OCI-LY7 (cell line): ENCODE results near the gene DCP1B. TPM values are rescaled to one million over a fixed set of nuclear protein-coding genes. Genes with fewer than 3 reads are reported as not detected.

ENCODE experiments used
- BruUV-seq: library from RNA; stranded (reverse); fragments of 400-500 nt; replicated peaks from 2 replicates; lab custom pipeline; 2021; lab: Mats Ljungman, UMichigan
- CTCF ChIA-PET: fragments of 300-600 bp; sonication (Branson Sonifier 250); formaldehyde crosslinking; loops from one replicate; lab custom pipeline; 2022; ENCODE audit warnings: antibody characterized with exemption; ENCODE audit not compliant: unreplicated experiment; lab: Charles Lee
- POLR2A ChIA-PET: fragments of 300-600 bp; sonication (Branson Sonifier 250); formaldehyde crosslinking; loops from one replicate; lab custom pipeline; 2022; ENCODE audit warnings: antibody characterized with exemption; lab: Charles Lee
- DNase-seq: peaks from one replicate; pipeline ENCODE4 v3.0.0-alpha.2; 2015; ENCODE audit warnings: low spot score
- H2AFZ ChIP-seq: fragments of 200-600 bp; sonication (generic), shearing (Covaris generic); 2 replicates; pipeline ENCODE4 v1.6.1; 2014; ENCODE audit warnings: mild to moderate bottlenecking, antibody characterized with exemption, low read length, moderate library complexity
- H3K27ac ChIP-seq: fragments of 200-600 bp; sonication (generic); 2 replicates; pipeline ENCODE4 v1.5.1; 2014; ENCODE audit warnings: mixed run types, low read depth, mild to moderate bottlenecking, moderate library complexity, low read length, inconsistent platforms; ENCODE audit not compliant: poor library complexity, severe bottlenecking
- H3K36me3 ChIP-seq: fragments of 200-600 bp; sonication (generic); 2 replicates; pipeline ENCODE4 v1.6.1; 2014; ENCODE audit warnings: mild to moderate bottlenecking, antibody characterized with exemption, low read length, moderate library complexity, mixed read lengths; ENCODE audit not compliant: insufficient read depth
- H3K4me1 ChIP-seq: fragments of 200-600 bp; sonication (generic); 2 replicates; pipeline ENCODE4 v1.5.1; 2014; ENCODE audit warnings: mild to moderate bottlenecking, low read length; ENCODE audit not compliant: insufficient read depth, poor library complexity, severe bottlenecking
- H3K4me2 ChIP-seq: fragments of 200-600 bp; sonication (generic); 2 replicates; pipeline ENCODE4 v1.6.1; 2014; ENCODE audit warnings: mild to moderate bottlenecking, low read length
- H3K4me3 ChIP-seq: fragments of 200-600 bp; sonication (generic); 2 replicates; pipeline ENCODE4 v1.5.1; 2014; ENCODE audit warnings: mild to moderate bottlenecking, low read depth, low read length; ENCODE audit not compliant: poor library complexity, severe bottlenecking
- H3K79me2 ChIP-seq: fragments of 200-600 bp; sonication (generic); 2 replicates; pipeline ENCODE4 v1.6.1; 2016; ENCODE audit warnings: low read depth, mild to moderate bottlenecking, low read length, moderate library complexity, mixed read lengths; ENCODE audit not compliant: insufficient read depth
- H3K9me2 ChIP-seq: fragments of 200-600 bp; sonication (generic); 2 replicates; pipeline ENCODE4 v1.6.1; 2016; ENCODE audit warnings: mild to moderate bottlenecking, low read length, mixed read lengths; ENCODE audit not compliant: insufficient read depth
- H3K9me3 ChIP-seq: fragments of 200-600 bp; sonication (generic); 2 replicates; pipeline ENCODE4 v1.6.1; 2014; ENCODE audit warnings: mild to moderate bottlenecking, mixed run types, low read length, mixed read lengths
- H4K20me1 ChIP-seq: fragments of 200-600 bp; sonication (generic); 2 replicates; pipeline ENCODE4 v1.6.1; 2014; ENCODE audit warnings: mild to moderate bottlenecking, antibody characterized with exemption, low read length, moderate library complexity, mixed read lengths; ENCODE audit not compliant: insufficient read depth
- EZH2phosphoT487 ChIP-seq: fragments of 200-600 bp; sonication (generic); IDR thresholded peaks from 2 replicates; pipeline ENCODE4 v1.6.1; 2018; ENCODE audit warnings: low read depth, borderline replicate concordance, mild to moderate bottlenecking, mixed run types, antibody characterized with exemption, low read length, moderate library complexity, mixed read lengths
- intact Hi-C: fragments of 100-400 bp; cut with micrococcal nuclease; formaldehyde crosslinking; loops from one replicate; pipeline ENCODE4 v1.10.0; 2022; ENCODE audit not compliant: unreplicated experiment
- total RNA-seq, 2 experiments: library from RNA; depleted of rRNA in 1 of 2; stranded (reverse); fragments of >200 nt in 1 of 2; shearing (Covaris generic) in 1 of 2; gene quantifications; 2 replicates each; pipeline ENCODE4 v1.2.3, GENCODE V29; 2014 to 2022
- TF ChIP-seq, protein P1 (sequence below): fragments of 200-600 bp; sonication (generic); conservative IDR thresholded peaks from 2 replicates; pipeline ENCODE4 v1.5.1; 2014; ENCODE audit warnings: mild to moderate bottlenecking, antibody characterized with exemption, low read length, moderate library complexity, mixed read lengths

DCP1B gene
- total RNA-seq, 2 experiments from 2014 or later = 14.2 to 15.5 TPM

DNA sequence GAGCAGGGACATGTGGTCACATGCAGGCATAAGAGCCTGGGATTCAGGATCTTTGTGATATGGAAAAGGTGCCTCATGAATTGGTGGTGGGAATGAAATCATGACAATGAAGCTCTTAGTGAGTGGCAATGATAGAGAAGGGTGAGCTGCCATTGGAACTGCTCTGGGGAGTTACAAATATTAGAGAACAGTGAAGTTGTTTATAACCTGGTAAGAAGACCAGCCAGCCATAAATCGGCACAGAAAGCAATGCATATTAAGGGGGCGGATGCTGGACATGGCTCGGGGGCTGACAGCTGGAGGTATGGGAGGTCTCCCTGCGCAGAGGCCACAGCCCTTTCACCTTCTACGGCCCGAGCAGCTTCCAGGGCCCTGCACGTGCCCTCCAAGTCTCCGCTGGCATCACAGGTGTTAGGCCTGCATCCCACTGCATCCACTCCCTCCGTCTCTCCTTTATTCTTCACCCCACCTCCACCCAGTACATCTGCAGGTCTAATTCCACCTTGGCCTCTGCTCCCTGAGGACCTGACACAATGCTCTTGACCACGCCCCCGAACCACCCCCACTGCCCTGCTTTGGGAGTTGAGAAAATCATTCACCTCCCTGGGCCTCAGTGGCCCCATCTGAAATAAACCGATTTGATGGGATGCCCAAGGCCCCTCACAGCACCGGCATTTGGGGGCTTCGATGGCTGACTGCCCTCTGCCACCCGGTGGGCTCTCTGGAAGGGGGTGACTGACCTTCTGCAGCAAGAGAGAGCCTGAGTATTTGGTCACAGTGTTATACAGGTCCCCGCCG lies 89.9 kb downstream of the DCP1B start:
- Histone ChIP-seq H3K4me1 (peaks cover 8% of the 10 kb centered on the region), H3K9me3 (no peaks in the 10 kb centered on the region), H3K79me2 (no peaks in the 10 kb centered on the region), H3K27ac (no peak overlapping the region), H2AFZ (no peak overlapping the region), H3K4me2 (no peak overlapping the region), H3K4me3 (no peak overlapping the region), H4K20me1 (no peaks in the 10 kb centered on the region), H3K36me3 (no peaks in the 10 kb centered on the region), H3K9me2 (no peaks in the 10 kb centered on the region)
- TF ChIP-seq, protein P1, sequence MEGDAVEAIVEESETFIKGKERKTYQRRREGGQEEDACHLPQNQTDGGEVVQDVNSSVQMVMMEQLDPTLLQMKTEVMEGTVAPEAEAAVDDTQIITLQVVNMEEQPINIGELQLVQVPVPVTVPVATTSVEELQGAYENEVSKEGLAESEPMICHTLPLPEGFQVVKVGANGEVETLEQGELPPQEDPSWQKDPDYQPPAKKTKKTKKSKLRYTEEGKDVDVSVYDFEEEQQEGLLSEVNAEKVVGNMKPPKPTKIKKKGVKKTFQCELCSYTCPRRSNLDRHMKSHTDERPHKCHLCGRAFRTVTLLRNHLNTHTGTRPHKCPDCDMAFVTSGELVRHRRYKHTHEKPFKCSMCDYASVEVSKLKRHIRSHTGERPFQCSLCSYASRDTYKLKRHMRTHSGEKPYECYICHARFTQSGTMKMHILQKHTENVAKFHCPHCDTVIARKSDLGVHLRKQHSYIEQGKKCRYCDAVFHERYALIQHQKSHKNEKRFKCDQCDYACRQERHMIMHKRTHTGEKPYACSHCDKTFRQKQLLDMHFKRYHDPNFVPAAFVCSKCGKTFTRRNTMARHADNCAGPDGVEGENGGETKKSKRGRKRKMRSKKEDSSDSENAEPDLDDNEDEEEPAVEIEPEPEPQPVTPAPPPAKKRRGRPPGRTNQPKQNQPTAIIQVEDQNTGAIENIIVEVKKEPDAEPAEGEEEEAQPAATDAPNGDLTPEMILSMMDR = no peak
- no peak for TF ChIP-seq EZH2phosphoT487
- intact Hi-C loops = no loop called here
- no TSS peak for BruUV-seq
- POLR2A ChIA-PET = interaction anchor here (0.7 kb wide), 1 partner anchor 14 kb away, joined by 3 read pairs; no protein-coding TSS in a partner anchor
- no peak for DNase-seq
- CTCF ChIA-PET = no interaction called here

DNA sequence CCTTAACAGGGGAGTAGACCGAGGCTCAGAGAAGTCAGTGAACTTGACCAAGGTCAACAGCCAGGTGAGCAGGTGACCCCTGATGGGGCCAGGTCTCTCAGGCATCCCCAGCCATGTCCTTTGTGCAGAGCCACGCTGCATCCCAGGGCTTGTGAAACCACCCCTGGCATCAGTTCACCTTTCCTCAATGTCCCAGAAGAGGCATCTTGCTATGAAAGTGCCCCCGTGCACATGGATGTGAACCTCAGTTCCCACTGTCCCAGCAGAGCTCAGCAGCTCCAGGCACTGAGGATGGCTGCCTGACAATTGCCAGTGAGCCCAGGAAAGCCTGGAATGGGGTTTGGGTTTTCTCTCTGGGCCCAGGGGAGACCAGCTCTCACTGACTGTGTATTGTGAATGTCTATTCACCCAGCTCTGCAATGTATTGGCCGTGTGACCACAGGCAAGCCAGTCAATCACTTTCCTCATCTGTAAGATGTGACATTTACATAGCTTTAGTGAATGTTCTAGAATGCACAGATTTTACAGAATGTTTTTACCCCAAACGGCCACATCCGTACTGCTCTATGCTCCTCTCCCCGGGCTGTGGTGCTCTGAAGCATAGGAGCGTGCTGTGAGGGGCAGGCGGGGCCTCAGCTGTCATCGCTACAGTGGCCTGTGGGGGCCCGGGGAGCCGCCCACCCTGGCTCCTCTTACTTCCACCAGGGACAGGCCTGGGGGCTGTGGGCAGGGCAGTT lies 90.7 kb downstream of the DCP1B start:
- Histone ChIP-seq H3K27ac (no peak overlapping the region), H3K9me2 (no peaks in the 10 kb centered on the region), H4K20me1 (no peaks in the 10 kb centered on the region), H3K36me3 (no peaks in the 10 kb centered on the region), H3K9me3 (no peaks in the 10 kb centered on the region), H3K79me2 (no peaks in the 10 kb centered on the region), H3K4me3 (no peak overlapping the region), H3K4me1 (peaks cover 8% of the 10 kb centered on the region), H3K4me2 (no peak overlapping the region), H2AFZ (no peak overlapping the region)
- BruUV-seq = no TSS peak
- DNase-seq = no peak
- TF ChIP-seq, protein P1 = no peak
- no peak for TF ChIP-seq EZH2phosphoT487
- POLR2A ChIA-PET = interaction anchor here (0.7 kb wide), 1 partner anchor 13 kb away, joined by 3 read pairs; no protein-coding TSS in a partner anchor
- CTCF ChIA-PET = no interaction called here
- intact Hi-C loops = no loop called here
